GM12878 (cell line): Measurements from ENCODE around the gene ADAM21. TPM values are rescaled to one million over a fixed set of nuclear protein-coding genes. Genes with fewer than 3 reads are reported as not detected.

Experiments
- ATAC-seq: fragments of 200-7000 bp; cut with Tn5 transposase; 3 replicates; pipeline ENCODE4 v1.9.1; 2020; ENCODE audit warnings: mild to moderate bottlenecking, moderate library complexity
- BruUV-seq: library from RNA; stranded (reverse); fragments of 400-500 nt; replicated peaks from 2 replicates; lab custom pipeline; 2021; lab: Mats Ljungman, UMichigan
- CTCF ChIA-PET: fragments of 300-600 bp; sonication (Branson Sonifier 250); formaldehyde crosslinking; extraction: SDS; loops from one replicate; lab custom pipeline; 2021; ENCODE audit warnings: inconsistent platforms; lab: Yijun Ruan, JAX
- POLR2A ChIA-PET: fragments of 350-600 bp; formaldehyde crosslinking; extraction: SDS; loops from one replicate; lab custom pipeline; 2021; ENCODE audit warnings: inconsistent platforms; lab: Charles Lee
- RAD21 ChIA-PET: fragments of 300-600 bp; sonication (Branson Sonifier 250); formaldehyde crosslinking; loops from one replicate; lab custom pipeline; 2023; ENCODE audit warnings: antibody characterized with exemption; ENCODE audit not compliant: unreplicated experiment; lab: Charles Lee
- SMC1A ChIA-PET: fragments of 300-600 bp; sonication (Branson Sonifier 250); formaldehyde crosslinking; loops from one replicate; lab custom pipeline; 2023; ENCODE audit not compliant: unreplicated experiment, uncharacterized antibody; lab: Charles Lee
- DNase-seq: peaks from one replicate; pipeline ENCODE4 v3.0.0-alpha.2; 2011; ENCODE audit warnings: low read depth, low spot score
- FAIRE-seq: peaks from 3 replicates; lab custom pipeline; 2011; peaks lifted over from hg19 to GRCh38; lab: Jason Lieb, UNC
- H2AFZ ChIP-seq: 2 replicates; pipeline ENCODE4 v1.6.0; 2011; ENCODE audit warnings: low read depth, low read length, control low read depth; ENCODE audit not compliant: control insufficient read depth
- H3K27ac ChIP-seq: 2 replicates; pipeline ENCODE4 v1.5.1; 2011; ENCODE audit warnings: control low read depth; ENCODE audit not compliant: control insufficient read depth, insufficient read depth
- H3K27me3 ChIP-seq, 2 experiments: replicated peaks in 1 of 2; 2 replicates each; pipeline versions ENCODE4 v1.6.0 to v1.6.1; 2011; ENCODE audit warnings: low read length in 1 of 2; ENCODE audit not compliant: control insufficient read depth in 2 of 2, insufficient read depth in 2 of 2
- H3K36me3 ChIP-seq, 2 experiments: 2 replicates each; pipeline ENCODE4 v1.5.1; 2011; ENCODE audit warnings: low read length in 1 of 2; ENCODE audit not compliant: control insufficient read depth in 2 of 2, insufficient read depth in 2 of 2
- H3K4me1 ChIP-seq: 2 replicates; pipeline ENCODE4 v1.6.1; 2011; ENCODE audit warnings: mild to moderate bottlenecking, low read length, moderate library complexity, mixed read lengths; ENCODE audit not compliant: control insufficient read depth, insufficient read depth
- H3K4me2 ChIP-seq: 2 replicates; pipeline ENCODE4 v1.6.0; 2011; ENCODE audit warnings: control low read depth; ENCODE audit not compliant: control insufficient read depth, insufficient read depth
- H3K4me3 ChIP-seq: fragments of 200-600 bp; sonication (generic); 2 replicates; pipeline ENCODE4 v1.5.1; 2016
- H3K79me2 ChIP-seq: 2 replicates; pipeline ENCODE4 v1.6.0; 2011; ENCODE audit warnings: low read length; ENCODE audit not compliant: control insufficient read depth, insufficient read depth
- H3K9ac ChIP-seq: 2 replicates; pipeline ENCODE4 v1.8.0; 2011; ENCODE audit warnings: low read length, control low read depth, mixed read lengths; ENCODE audit not compliant: control insufficient read depth, insufficient read depth
- H3K9me3 ChIP-seq: replicated peaks from 3 replicates; pipeline ENCODE4 v1.5.1; 2011; ENCODE audit warnings: mild to moderate bottlenecking, low read length; ENCODE audit not compliant: control insufficient read depth, insufficient read depth
- H4K20me1 ChIP-seq: 2 replicates; pipeline ENCODE4 v1.6.0; 2011; ENCODE audit not compliant: control insufficient read depth, insufficient read depth
- EED ChIP-seq: sonication (generic); IDR thresholded peaks from 2 replicates; pipeline ENCODE4 v1.6.1; 2016; ENCODE audit warnings: antibody characterized with exemption, low read depth
- EP300 ChIP-seq, 2 experiments: fragments of 150-350 bp in 1 of 2; IDR thresholded peaks; 2 replicates each; pipeline ENCODE4 v1.6.1; 2011 to 2012; ENCODE audit warnings: low read depth in 2 of 2, low read length in 2 of 2, borderline replicate concordance in 1 of 2, improper control_type of control experiment in 1 of 2, inconsistent platforms in 1 of 2; ENCODE audit not compliant: control insufficient read depth in 1 of 2
- HDAC2 ChIP-seq: fragments of 200-600 bp; sonication (generic); IDR thresholded peaks from 2 replicates; pipeline ENCODE4 v1.6.1; 2017
- NR2C1 ChIP-seq: fragments of 450-650 bp; IDR thresholded peaks from 2 replicates; pipeline ENCODE4 v1.6.1; 2017; ENCODE audit warnings: antibody characterized with exemption, mild to moderate bottlenecking, moderate library complexity
- NRF1 ChIP-seq: conservative IDR thresholded peaks from 2 replicates; pipeline ENCODE4 v1.6.1; 2011; ENCODE audit warnings: mild to moderate bottlenecking, low read depth, low read length, improper control_type of control experiment
- PAX5 ChIP-seq: IDR thresholded peaks from 2 replicates; pipeline ENCODE4 v1.6.1; 2011; ENCODE audit warnings: low read depth, low read length, borderline replicate concordance
- PML ChIP-seq: IDR thresholded peaks from 2 replicates; pipeline ENCODE4 v1.6.1; 2012; ENCODE audit warnings: low read length, inconsistent platforms
- RAD21 ChIP-seq: IDR thresholded peaks from 2 replicates; pipeline ENCODE4 v1.6.1; 2011; ENCODE audit warnings: mild to moderate bottlenecking, low read depth, low read length, moderate library complexity; ENCODE audit not compliant: insufficient read depth
- RB1 ChIP-seq: fragments of 450-650 bp; formaldehyde crosslinking; IDR thresholded peaks from 2 replicates; pipeline ENCODE4 v1.6.1; 2017; ENCODE audit warnings: mild to moderate bottlenecking, borderline replicate concordance
- RCOR1 ChIP-seq: conservative IDR thresholded peaks from 2 replicates; pipeline ENCODE4 v1.6.1; 2012; ENCODE audit warnings: low read depth, low read length, improper control_type of control experiment
- SP1 ChIP-seq: IDR thresholded peaks from one replicate; pipeline ENCODE4 v1.6.1; 2011; ENCODE audit warnings: low read depth, low read length
- TAF1 ChIP-seq: IDR thresholded peaks from 2 replicates; pipeline ENCODE4 v1.6.1; 2011; ENCODE audit warnings: mild to moderate bottlenecking, low read depth, low read length, borderline replicate concordance
- WRNIP1 ChIP-seq: IDR thresholded peaks from 2 replicates; pipeline ENCODE4 v1.6.1; 2011; ENCODE audit warnings: low read depth, low read length, improper control_type of control experiment, borderline replicate concordance
- ZNF24 ChIP-seq: fragments of 450-650 bp; IDR thresholded peaks from 2 replicates; pipeline ENCODE4 v1.6.1; 2017; ENCODE audit warnings: antibody characterized with exemption, mild to moderate bottlenecking
- ZSCAN29 ChIP-seq: fragments of 450-650 bp; IDR thresholded peaks from 2 replicates; pipeline ENCODE4 v1.6.1; 2017; ENCODE audit warnings: mild to moderate bottlenecking, moderate library complexity
- WGBS: methylation state at CpG from one replicate; pipeline ENCODE4 v1.1.6; 2016; ENCODE audit warnings: low lambda C conversion rate; ENCODE audit not compliant: insufficient replicate concordance, insufficient coverage; ENCODE audit errors: missing lambda C conversion rate; 5-methylcytosine and 5-hydroxymethylcytosine counted together
- in situ Hi-C: fragments of 300-500 bp; cut with MboI; formaldehyde crosslinking; loops from 9 replicates; pipeline ENCODE4 v1.14.3; 2018; ENCODE audit warnings: mixed read lengths
- intact Hi-C: fragments of 100-400 bp; cut with micrococcal nuclease; formaldehyde crosslinking; loops from one replicate; pipeline ENCODE4 v1.14.2; 2022; ENCODE audit not compliant: unreplicated experiment
- polyA plus RNA-seq, 11 experiments: library from polyadenylated mRNA; depleted of rRNA in 4 of 11; unstranded in 6 of 11; stranded (reverse) in 5 of 11; fragments of >200 nt; fragmentation: Nextera tagmentation in 4 of 11; fragmentation: Illumina TruSeq in 1 of 11; extraction: Ambion mirVana in 4 of 11; extraction: Trizol in 1 of 11; gene quantifications; 1 replicate in 1 of 11; 2 replicates in 10 of 11; pipeline versions ENCODE4 v1.2.1 to v1.2.3, GENCODE V29; 2011 to 2016; ENCODE audit warnings: inconsistent platforms in 2 of 11, missing spikeins in 2 of 11, low read depth in 1 of 11
- total RNA-seq, 4 experiments: library from RNA; depleted of rRNA in 3 of 4; stranded (reverse); fragments of >200 nt in 3 of 4; fragmentation: Illumina TruSeq in 1 of 4; extraction: Trizol in 1 of 4; gene quantifications; 2 replicates each; pipeline versions ENCODE4 v1.2.1 to v1.2.3, GENCODE V29; 2013 to 2021
- TF ChIP-seq, protein P1 (sequence below): IDR thresholded peaks from 2 replicates; pipeline ENCODE4 v1.6.1; 2012; ENCODE audit warnings: improper control_type of control experiment, low read depth, low read length; ENCODE audit not compliant: insufficient replicate concordance
- TF ChIP-seq, protein P2 (sequence below): IDR thresholded peaks from 2 replicates; pipeline ENCODE4 v1.6.1; 2011; ENCODE audit warnings: borderline replicate concordance, low read depth, mild to moderate bottlenecking, moderate library complexity, mixed read lengths, low read length; ENCODE audit not compliant: insufficient read depth; ENCODE audit errors: extremely low read length

Gene ADAM21
- total and polyA plus RNA-seq, 10 of the 15 experiments (the other 5 are each of a cell fraction or from before 2014, with no cell fraction given), result 0.04 to 0.16 (median 0.13) TPM; not detected in 1

DNA sequence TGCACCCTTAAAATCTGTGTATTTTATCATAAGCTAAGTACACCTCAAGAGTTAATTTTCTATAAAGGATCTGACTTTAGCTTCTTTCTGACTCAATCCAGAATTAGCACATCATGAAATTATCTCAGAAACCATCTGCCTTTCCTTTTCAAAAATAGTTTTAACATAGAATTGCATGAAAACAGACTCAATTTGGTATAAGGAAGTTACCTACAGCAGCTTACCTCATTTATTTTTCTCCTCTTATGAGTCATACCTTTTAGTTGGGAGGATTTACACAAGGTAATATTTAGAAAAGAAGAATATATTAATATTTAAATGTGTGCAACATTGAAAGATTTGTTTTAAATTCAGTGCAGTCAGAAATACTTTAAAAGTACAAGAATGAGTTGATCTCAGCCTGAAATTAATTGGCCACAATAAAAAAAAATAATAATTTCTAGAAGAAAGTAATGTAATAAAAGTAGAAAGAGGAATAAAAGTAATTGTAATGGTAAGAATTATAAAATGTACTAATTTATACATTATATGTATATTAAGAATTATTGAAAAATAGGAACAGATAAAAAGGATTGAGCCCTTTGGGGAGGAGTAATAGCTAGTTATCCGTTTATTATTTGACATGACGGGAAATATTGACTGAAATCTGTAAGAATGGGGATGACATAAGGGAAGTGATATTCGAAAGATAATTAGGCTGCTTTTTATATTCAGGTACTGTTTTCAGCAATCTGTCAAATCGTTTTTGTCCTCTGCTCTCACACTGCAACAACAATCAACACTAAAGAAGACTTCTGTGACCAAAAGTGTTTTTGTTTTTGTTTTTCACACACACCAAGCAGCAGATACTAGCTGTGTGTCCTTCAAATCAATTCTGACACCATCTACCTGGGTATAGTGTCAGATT, 20.5 kb downstream of the ADAM21 start:
- RAD21 ChIA-PET, result interaction anchor here (1.2 kb wide), 1 partner anchor 42 kb away, joined by 4 read pairs; no protein-coding TSS in a partner anchor
- H3K4me2 ChIP-seq, result no peak overlapping the region
- no peaks in the 10 kb centered on the region for H3K79me2 ChIP-seq
- WGBS, result 4% methylated on average over 4 of the region's 4 CpGs
- POLR2A ChIA-PET, result interaction anchor here (0.5 to 0.7 kb wide), 3 partner anchors 104 to 243 kb away, joined by 3 to 4 read pairs (median 3); no protein-coding TSS in a partner anchor
- no peak overlapping the region for H3K9ac ChIP-seq
- intact Hi-C loops (loop anchor here (5.0 kb wide), 1 partner anchor 55 kb away; the partner anchor contains the start of gene SYNJ2BP), in situ Hi-C loops (no loop called here)
- peaks cover 4% of the 10 kb centered on the region; the same call in 1 of the 2 replicates for H3K4me1 ChIP-seq
- no peaks in the 10 kb centered on the region for H3K9me3 ChIP-seq
- BruUV-seq, result no TSS peak
- CTCF ChIA-PET, result no interaction called here
- ATAC-seq (peak; percentile 80), DNase-seq (peak; percentile 20), FAIRE-seq (no peak)
- H3K27me3 ChIP-seq, result no peaks in the 10 kb centered on the region
- SMC1A ChIA-PET, result interaction anchor here (1.0 to 1.9 kb wide), 4 partner anchors 8 to 114 kb away, joined by 4 to 7 read pairs (median 5); partner anchors contain the start of gene COX16
- H2AFZ ChIP-seq, result no peak overlapping the region
- H3K27ac ChIP-seq, result no peak overlapping the region
- H3K4me3 ChIP-seq, result no peak overlapping the region
- H4K20me1 ChIP-seq, result no peaks in the 10 kb centered on the region
- no peaks in the 10 kb centered on the region for H3K36me3 ChIP-seq
- TF ChIP-seq HDAC2 (no peak), NR2C1 (no peak), ZNF24 (no peak), RB1 (no peak), RAD21 (no peak), PML (peak; percentile 68; the same call in 1 of the 2 replicates), SP1 (no peak), ZSCAN29 (no peak), WRNIP1 (no peak), TAF1 (no peak), RCOR1 (no peak), EP300 (IDR thresholded peaks at IDR 0.05; ENCODE audit: borderline replicate concordance in 1 of 2, control insufficient read depth in 1 of 2, low read depth in 2 of 2, low read length in 2 of 2) (peak; percentile 61 to 76; a peak in 3 of 4 replicates), EED (no peak), NRF1 (no peak), PAX5 (no peak)
- TF ChIP-seq, protein P1, sequence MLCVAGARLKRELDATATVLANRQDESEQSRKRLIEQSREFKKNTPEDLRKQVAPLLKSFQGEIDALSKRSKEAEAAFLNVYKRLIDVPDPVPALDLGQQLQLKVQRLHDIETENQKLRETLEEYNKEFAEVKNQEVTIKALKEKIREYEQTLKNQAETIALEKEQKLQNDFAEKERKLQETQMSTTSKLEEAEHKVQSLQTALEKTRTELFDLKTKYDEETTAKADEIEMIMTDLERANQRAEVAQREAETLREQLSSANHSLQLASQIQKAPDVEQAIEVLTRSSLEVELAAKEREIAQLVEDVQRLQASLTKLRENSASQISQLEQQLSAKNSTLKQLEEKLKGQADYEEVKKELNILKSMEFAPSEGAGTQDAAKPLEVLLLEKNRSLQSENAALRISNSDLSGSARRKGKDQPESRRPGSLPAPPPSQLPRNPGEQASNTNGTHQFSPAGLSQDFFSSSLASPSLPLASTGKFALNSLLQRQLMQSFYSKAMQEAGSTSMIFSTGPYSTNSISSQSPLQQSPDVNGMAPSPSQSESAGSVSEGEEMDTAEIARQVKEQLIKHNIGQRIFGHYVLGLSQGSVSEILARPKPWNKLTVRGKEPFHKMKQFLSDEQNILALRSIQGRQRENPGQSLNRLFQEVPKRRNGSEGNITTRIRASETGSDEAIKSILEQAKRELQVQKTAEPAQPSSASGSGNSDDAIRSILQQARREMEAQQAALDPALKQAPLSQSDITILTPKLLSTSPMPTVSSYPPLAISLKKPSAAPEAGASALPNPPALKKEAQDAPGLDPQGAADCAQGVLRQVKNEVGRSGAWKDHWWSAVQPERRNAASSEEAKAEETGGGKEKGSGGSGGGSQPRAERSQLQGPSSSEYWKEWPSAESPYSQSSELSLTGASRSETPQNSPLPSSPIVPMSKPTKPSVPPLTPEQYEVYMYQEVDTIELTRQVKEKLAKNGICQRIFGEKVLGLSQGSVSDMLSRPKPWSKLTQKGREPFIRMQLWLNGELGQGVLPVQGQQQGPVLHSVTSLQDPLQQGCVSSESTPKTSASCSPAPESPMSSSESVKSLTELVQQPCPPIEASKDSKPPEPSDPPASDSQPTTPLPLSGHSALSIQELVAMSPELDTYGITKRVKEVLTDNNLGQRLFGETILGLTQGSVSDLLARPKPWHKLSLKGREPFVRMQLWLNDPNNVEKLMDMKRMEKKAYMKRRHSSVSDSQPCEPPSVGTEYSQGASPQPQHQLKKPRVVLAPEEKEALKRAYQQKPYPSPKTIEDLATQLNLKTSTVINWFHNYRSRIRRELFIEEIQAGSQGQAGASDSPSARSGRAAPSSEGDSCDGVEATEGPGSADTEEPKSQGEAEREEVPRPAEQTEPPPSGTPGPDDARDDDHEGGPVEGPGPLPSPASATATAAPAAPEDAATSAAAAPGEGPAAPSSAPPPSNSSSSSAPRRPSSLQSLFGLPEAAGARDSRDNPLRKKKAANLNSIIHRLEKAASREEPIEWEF, result no peak
- TF ChIP-seq, protein P2, sequence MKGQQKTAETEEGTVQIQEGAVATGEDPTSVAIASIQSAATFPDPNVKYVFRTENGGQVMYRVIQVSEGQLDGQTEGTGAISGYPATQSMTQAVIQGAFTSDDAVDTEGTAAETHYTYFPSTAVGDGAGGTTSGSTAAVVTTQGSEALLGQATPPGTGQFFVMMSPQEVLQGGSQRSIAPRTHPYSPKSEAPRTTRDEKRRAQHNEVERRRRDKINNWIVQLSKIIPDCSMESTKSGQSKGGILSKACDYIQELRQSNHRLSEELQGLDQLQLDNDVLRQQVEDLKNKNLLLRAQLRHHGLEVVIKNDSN, result no peak
